Psoas muscle (tissue), 8 donors: Measurements from ENCODE around the gene IL1F10. TPM values are rescaled to one million over a fixed set of nuclear protein-coding genes. Genes with fewer than 3 reads are reported as not detected.

Experiments used
- ATAC-seq, 4 donors: fragments of 200-7000 bp; cut with Tn5 transposase; one replicate each; pipeline ENCODE4 v1.9.1; 2020; ENCODE audit warnings: moderate library complexity in 3 of 4, mild to moderate bottlenecking in 2 of 4
- DNase-seq, 2 donors: peaks; one replicate each; pipeline ENCODE4 v3.0.0-alpha.2; 2020
- H3K27ac ChIP-seq: fragments of 200-600 bp; one replicate; pipeline ENCODE4 v1.8.0; 2022
- H3K27me3 ChIP-seq, 3 donors: fragments of 200-600 bp in 1 of 3; one replicate each; pipeline versions ENCODE4 v1.6.1 to v1.8.0; 2013 to 2022; ENCODE audit warnings: low read length in 2 of 3, mild to moderate bottlenecking in 2 of 3, moderate library complexity in 1 of 3; ENCODE audit not compliant: insufficient read depth in 3 of 3
- H3K36me3 ChIP-seq, 2 donors: fragments of 200-600 bp in 1 of 2; one replicate each; pipeline versions ENCODE4 v1.6.1 to v1.8.0; 2013 to 2022; ENCODE audit warnings: low read depth in 1 of 2, mild to moderate bottlenecking in 1 of 2, moderate library complexity in 1 of 2; ENCODE audit not compliant: insufficient read depth in 1 of 2
- H3K4me1 ChIP-seq: fragments of 200-600 bp; one replicate; pipeline ENCODE4 v1.8.0; 2022
- H3K4me3 ChIP-seq: fragments of 200-600 bp; one replicate; pipeline ENCODE4 v1.8.0; 2022; ENCODE audit warnings: mild to moderate bottlenecking
- H3K9me3 ChIP-seq: fragments of 200-600 bp; one replicate; pipeline ENCODE4 v1.8.0; 2022
- WGBS, 3 donors: extraction: QIAGEN DNeasy Blood & Tissue Kit; methylation state at CpG; one replicate each; pipeline versions ENCODE4 v1.1.6 to v1.1.7; 2013; 5-methylcytosine and 5-hydroxymethylcytosine counted together
- intact Hi-C, 2 donors: fragments of 100-400 bp; cut with DNase I; formaldehyde crosslinking; loops; one replicate each; pipeline versions ENCODE4 v1.11.0 to v1.14.2; 2022
- polyA plus RNA-seq, 3 donors: library from polyadenylated mRNA; stranded (reverse); fragments of 200-250 nt; gene quantifications; one replicate each; pipeline ENCODE4 v1.2.3, GENCODE V29; 2013
- total RNA-seq, 4 donors: library from RNA; stranded (reverse); fragmentation: NEBNext Ultra II Directional in 2 of 4; extraction: Animal tissue kit (Norgen Biotek cat#: 25700) in 2 of 4; gene quantifications; one replicate each; pipeline versions ENCODE4 v1.2.1 to v1.2.4, GENCODE V29; 2021 to 2023
- TF ChIP-seq, protein P1 (sequence below): fragments of 200-600 bp; IDR thresholded peaks from one replicate; pipeline ENCODE4 v1.8.0; 2022; ENCODE audit warnings: antibody characterized with exemption
- donor health status: healthy with polysubstance abuse.
- donor health status: DM: no; HTN: no; CAD: no; lungs with moderate emphysema.
- donor health status: Bipolar disorder and iron deficiency.
- donor health status: healthy.
- donor health status: DM: yes; HTN: yes; CAD: no.
- donor health status: DM: no; HTN: no; CAD: no.
- donor health status: DM: no; HTN: no; CAD: no.
- donor health status: DM: yes; HTN: yes; CAD: no.

Gene IL1F10
- total and polyA plus RNA-seq, 7 donors: not detected

DNA sequence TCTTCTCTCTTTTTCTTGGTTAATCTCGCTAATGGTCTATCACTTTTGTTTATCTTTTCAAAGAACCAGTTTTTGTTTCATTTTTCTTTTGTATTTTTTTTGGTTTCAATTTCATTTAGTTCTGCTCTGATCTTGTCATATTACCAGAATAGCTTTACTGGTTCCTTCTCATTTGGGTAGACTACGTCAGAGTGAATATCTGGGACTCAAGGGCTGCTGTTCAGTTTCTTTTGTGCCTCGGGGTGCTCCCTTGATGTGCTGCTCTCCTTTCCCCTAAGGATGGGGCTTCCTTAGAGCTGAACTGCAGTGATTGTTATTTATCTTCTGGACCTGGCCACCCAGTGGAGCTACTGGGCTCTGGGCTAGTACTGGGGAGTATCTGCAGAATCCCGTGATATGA is 30.3 kb downstream of the IL1F10 start:
- TF ChIP-seq, protein P1, sequence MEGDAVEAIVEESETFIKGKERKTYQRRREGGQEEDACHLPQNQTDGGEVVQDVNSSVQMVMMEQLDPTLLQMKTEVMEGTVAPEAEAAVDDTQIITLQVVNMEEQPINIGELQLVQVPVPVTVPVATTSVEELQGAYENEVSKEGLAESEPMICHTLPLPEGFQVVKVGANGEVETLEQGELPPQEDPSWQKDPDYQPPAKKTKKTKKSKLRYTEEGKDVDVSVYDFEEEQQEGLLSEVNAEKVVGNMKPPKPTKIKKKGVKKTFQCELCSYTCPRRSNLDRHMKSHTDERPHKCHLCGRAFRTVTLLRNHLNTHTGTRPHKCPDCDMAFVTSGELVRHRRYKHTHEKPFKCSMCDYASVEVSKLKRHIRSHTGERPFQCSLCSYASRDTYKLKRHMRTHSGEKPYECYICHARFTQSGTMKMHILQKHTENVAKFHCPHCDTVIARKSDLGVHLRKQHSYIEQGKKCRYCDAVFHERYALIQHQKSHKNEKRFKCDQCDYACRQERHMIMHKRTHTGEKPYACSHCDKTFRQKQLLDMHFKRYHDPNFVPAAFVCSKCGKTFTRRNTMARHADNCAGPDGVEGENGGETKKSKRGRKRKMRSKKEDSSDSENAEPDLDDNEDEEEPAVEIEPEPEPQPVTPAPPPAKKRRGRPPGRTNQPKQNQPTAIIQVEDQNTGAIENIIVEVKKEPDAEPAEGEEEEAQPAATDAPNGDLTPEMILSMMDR: no peak
- Histone ChIP-seq H3K27ac (no peak overlapping the region), H3K9me3 (no peaks in the 10 kb centered on the region), H3K27me3 (no peaks in the 10 kb centered on the region), H3K36me3 (no peaks in the 10 kb centered on the region), H3K4me3 (no peak overlapping the region), H3K4me1 (no peaks in the 10 kb centered on the region)
- 89 to 92% (median 92%) methylated on average over 4 of the region's 4 CpGs for WGBS, 3 donors
- ATAC-seq (no peak), DNase-seq (no peak)
- intact Hi-C loops: no loop called here

GRCh38 chr2:113098532-113098931 is 30.8 kb downstream of the IL1F10 start:
- no peaks in the 10 kb centered on the region for H3K9me3 ChIP-seq
- no peak overlapping the region for H3K4me3 ChIP-seq
- no peaks in the 10 kb centered on the region for H3K36me3 ChIP-seq
- no peaks in the 10 kb centered on the region for H3K27me3 ChIP-seq
- TF ChIP-seq, protein P1: no peak
- no peaks in the 10 kb centered on the region for H3K4me1 ChIP-seq
- DNase-seq (no peak), ATAC-seq (no peak)
- WGBS, 3 donors: 85 to 94% (median 94%) methylated on average over 6 of the region's 6 CpGs
- intact Hi-C loops: no loop called here
- H3K27ac ChIP-seq: no peak overlapping the region

- Histone ChIP-seq H3K36me3 (no peaks in the 10 kb centered on the region), H3K27me3 (no peaks in the 10 kb centered on the region), H3K9me3 (no peaks in the 10 kb centered on the region), H3K27ac (no peak overlapping the region), H3K4me3 (no peak overlapping the region), H3K4me1 (no peaks in the 10 kb centered on the region)
- WGBS, 3 donors: 59 to 97% (median 90%) methylated on average over 2 of the region's 2 CpGs
- intact Hi-C loops: no loop called here
- DNase-seq (no peak), ATAC-seq (no peak)
- TF ChIP-seq, protein P1: no peak
Measured at GRCh38 chr2:113102133-113102532, 34.4 kb downstream of the IL1F10 start.

GRCh38 chr2:113103277-113103676 is 35.5 kb downstream of the IL1F10 start:
- TF ChIP-seq, protein P1: no peak
- Histone ChIP-seq H3K27me3 (no peaks in the 10 kb centered on the region), H3K4me3 (no peak overlapping the region), H3K4me1 (no peaks in the 10 kb centered on the region), H3K36me3 (no peaks in the 10 kb centered on the region), H3K9me3 (no peaks in the 10 kb centered on the region), H3K27ac (no peak overlapping the region)
- no peak for DNase-seq
- intact Hi-C loops: no loop called here
- WGBS, 3 donors: 88 to 93% (median 90%) methylated on average over 4 of the region's 4 CpGs
- ATAC-seq: no peak

DNA sequence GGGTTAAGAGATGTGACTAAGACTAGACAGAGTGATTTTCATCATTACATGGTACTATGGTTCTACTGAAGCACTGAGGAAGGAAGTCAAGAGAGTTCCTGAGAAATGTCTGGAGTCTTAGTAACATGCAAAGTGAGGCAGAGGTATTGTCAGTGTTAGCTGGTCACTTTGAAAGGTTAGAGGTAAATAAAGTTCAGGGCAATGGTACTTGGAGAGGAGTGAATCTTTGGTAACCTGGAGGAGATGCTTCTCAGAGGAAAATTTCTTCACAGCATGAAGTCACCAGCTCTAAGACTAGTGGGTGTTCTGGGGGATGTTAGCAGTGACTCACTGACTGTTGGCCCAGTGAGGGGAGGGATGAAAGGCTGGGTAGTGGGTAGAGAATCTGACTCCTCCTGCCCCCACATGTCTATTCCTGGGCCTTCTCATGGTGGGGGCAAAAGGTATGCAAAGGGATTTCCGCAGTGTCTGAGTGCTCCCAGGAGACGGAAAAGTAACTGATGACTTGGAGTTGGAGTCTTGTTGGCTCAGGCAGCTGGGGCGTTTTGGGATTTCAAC is 36.4 kb downstream of the IL1F10 start:
- ATAC-seq: no peak
- H3K27ac ChIP-seq: no peak overlapping the region
- H3K4me3 ChIP-seq: no peak overlapping the region
- no peak for DNase-seq
- TF ChIP-seq, protein P1: no peak
- H3K27me3 ChIP-seq: no peaks in the 10 kb centered on the region
- H3K36me3 ChIP-seq: no peaks in the 10 kb centered on the region
- 73 to 86% (median 77%) methylated on average over 3 of the region's 3 CpGs for WGBS, 3 donors
- intact Hi-C loops: no loop called here
- no peaks in the 10 kb centered on the region for H3K4me1 ChIP-seq
- H3K9me3 ChIP-seq: no peaks in the 10 kb centered on the region
